H1 (cell line): ENCODE measurements around the gene SIM2. TPM values are rescaled to one million over a fixed set of nuclear protein-coding genes. Genes with fewer than 3 reads are reported as not detected.

Source experiments
- CTCF ChIA-PET: fragments of 300-600 bp; sonication (Branson Sonifier 250); formaldehyde crosslinking; loops from one replicate; lab custom pipeline; 2021; ENCODE audit not compliant: partially characterized antibody; lab: Charles Lee
- POLR2A ChIA-PET: fragments of 300-600 bp; sonication (Branson Sonifier 250); formaldehyde crosslinking; loops from one replicate; lab custom pipeline; 2021; ENCODE audit warnings: inconsistent platforms; ENCODE audit not compliant: partially characterized antibody; lab: Charles Lee
- DNase-seq, 2 experiments: peaks; one replicate each; pipeline versions ENCODE4 v3.0.0 to v3.0.0-alpha.2; 2010 to 2022; ENCODE audit warnings: low spot score in 2 of 2, low read depth in 1 of 2, mixed read lengths in 1 of 2
- FAIRE-seq: peaks from 2 replicates; lab custom pipeline; 2011; peaks lifted over from hg19 to GRCh38; lab: Jason Lieb, UNC
- H2AFZ ChIP-seq: 2 replicates; pipeline ENCODE4 v1.8.1; 2012; ENCODE audit warnings: low read length, inconsistent platforms
- H2AK5ac ChIP-seq: 2 replicates; pipeline ENCODE4 v1.6.1; 2013; ENCODE audit warnings: low read depth, low read length
- H2BK120ac ChIP-seq: replicated peaks from 2 replicates; pipeline ENCODE3; 2013; ENCODE audit warnings: low read depth, low read length, inconsistent platforms
- H2BK12ac ChIP-seq: 2 replicates; pipeline ENCODE4 v1.6.1; 2013; ENCODE audit warnings: low read depth, low read length
- H2BK15ac ChIP-seq: 2 replicates; pipeline ENCODE4 v1.6.1; 2013; ENCODE audit warnings: low read length
- H2BK20ac ChIP-seq: 2 replicates; pipeline ENCODE4 v1.6.1; 2013; ENCODE audit warnings: low read length
- H2BK5ac ChIP-seq: 2 replicates; pipeline ENCODE4 v1.6.1; 2013; ENCODE audit warnings: low read depth, low read length
- H3K14ac ChIP-seq: 2 replicates; pipeline ENCODE4 v1.6.1; 2013; ENCODE audit warnings: inconsistent platforms; ENCODE audit not compliant: insufficient read length
- H3K18ac ChIP-seq: 2 replicates; pipeline ENCODE4 v1.6.1; 2013; ENCODE audit warnings: low read length; ENCODE audit errors: extremely low read depth
- H3K23ac ChIP-seq: 2 replicates; pipeline ENCODE4 v1.6.1; 2013; ENCODE audit warnings: inconsistent platforms; ENCODE audit not compliant: insufficient read length
- H3K23me2 ChIP-seq: 2 replicates; pipeline ENCODE4 v1.6.1; 2013; ENCODE audit warnings: low read depth, low read length
- H3K27ac ChIP-seq: 2 replicates; pipeline ENCODE4 v1.6.1; 2011; ENCODE audit warnings: low read depth, low read length, inconsistent platforms
- H3K27me3 ChIP-seq, 4 experiments: replicated peaks in 1 of 4; 1 replicate in 1 of 4; 2 replicates in 3 of 4; pipeline versions ENCODE4 v1.6.1 to v1.8.1; 2011 to 2013; ENCODE audit warnings: low read length in 3 of 4, mild to moderate bottlenecking in 3 of 4, inconsistent platforms in 2 of 4, mixed read lengths in 2 of 4, moderate library complexity in 1 of 4; ENCODE audit not compliant: control insufficient read depth in 3 of 4, insufficient read depth in 3 of 4; ENCODE audit errors: extremely low read depth in 1 of 4
- H3K36me3 ChIP-seq, 4 experiments: 2 replicates each; pipeline versions ENCODE4 v1.6.1 to v1.8.1; 2011 to 2013; ENCODE audit warnings: mild to moderate bottlenecking in 4 of 4, low read length in 3 of 4, moderate library complexity in 2 of 4, control low read depth in 1 of 4, inconsistent platforms in 1 of 4; ENCODE audit not compliant: insufficient read depth in 4 of 4, control insufficient read depth in 2 of 4
- H3K4ac ChIP-seq: replicated peaks from 2 replicates; pipeline ENCODE3; 2013; ENCODE audit warnings: low read length, low read depth, mixed read lengths, inconsistent platforms; ENCODE audit not compliant: insufficient read length
- H3K4me1 ChIP-seq, 4 experiments: replicated peaks in 1 of 4; 1 replicate in 1 of 4; 2 replicates in 3 of 4; pipeline versions ENCODE4 v1.6.1 to v1.8.1; 2011 to 2013; ENCODE audit warnings: low read length in 3 of 4, inconsistent platforms in 2 of 4, mixed read lengths in 1 of 4; ENCODE audit not compliant: insufficient read depth in 4 of 4, control insufficient read depth in 3 of 4
- H3K4me2 ChIP-seq, 2 experiments: 2 replicates each; pipeline versions ENCODE4 v1.6.1 to v1.8.1; 2011 to 2013; ENCODE audit warnings: low read depth in 2 of 2, low read length in 2 of 2, control low read depth in 1 of 2, inconsistent platforms in 1 of 2, mild to moderate bottlenecking in 1 of 2; ENCODE audit not compliant: insufficient read depth in 1 of 2
- H3K4me3 ChIP-seq, 4 experiments: fragments of 200-600, 300-600 bp in 1 of 4; sonication (generic), shearing (Covaris generic), sonication (Bioruptor Twin) in 1 of 4; 2 replicates each; pipeline versions ENCODE4 v1.5.1 to v1.8.1; 2011 to 2016; ENCODE audit warnings: low read length in 4 of 4, low read depth in 3 of 4, control low read depth in 2 of 4, inconsistent platforms in 2 of 4, mild to moderate bottlenecking in 2 of 4, mixed read lengths in 1 of 4, moderate library complexity in 1 of 4; ENCODE audit not compliant: insufficient read depth in 2 of 4; ENCODE audit errors: extremely low read depth in 1 of 4
- H3K56ac ChIP-seq: replicated peaks from 2 replicates; pipeline ENCODE3; 2013; ENCODE audit warnings: low read depth, mild to moderate bottlenecking, mixed read lengths, low read length, inconsistent platforms; ENCODE audit not compliant: insufficient read length
- H3K79me1 ChIP-seq: 2 replicates; pipeline ENCODE4 v1.6.1; 2013; ENCODE audit warnings: low read depth, low read length, control low read depth
- H3K79me2 ChIP-seq, 2 experiments: 2 replicates each; pipeline versions ENCODE4 v1.6.1 to v1.8.1; 2012 to 2013; ENCODE audit warnings: low read length in 2 of 2, mild to moderate bottlenecking in 2 of 2, inconsistent platforms in 1 of 2; ENCODE audit not compliant: insufficient read depth in 2 of 2, control insufficient read depth in 1 of 2
- H3K9ac ChIP-seq, 4 experiments: replicated peaks in 1 of 4; 1 replicate in 1 of 4; 2 replicates in 3 of 4; pipeline versions ENCODE4 v1.6.1 to v1.8.1; 2011 to 2013; ENCODE audit warnings: low read depth in 3 of 4, low read length in 3 of 4, control low read depth in 2 of 4, mild to moderate bottlenecking in 2 of 4, moderate library complexity in 2 of 4, inconsistent platforms in 1 of 4; ENCODE audit errors: extremely low read depth in 1 of 4
- H3K9me3 ChIP-seq, 2 experiments: 2 replicates each; pipeline versions ENCODE4 v1.6.1 to v1.8.1; 2012 to 2013; ENCODE audit warnings: mild to moderate bottlenecking in 2 of 2, moderate library complexity in 2 of 2, control low read depth in 1 of 2, inconsistent platforms in 1 of 2, low read depth in 1 of 2, low read length in 1 of 2, mixed read lengths in 1 of 2; ENCODE audit not compliant: insufficient read depth in 2 of 2
- H4K20me1 ChIP-seq, 2 experiments: replicated peaks in 1 of 2; 2 replicates each; pipeline versions ENCODE3 to v1.8.1; 2011 to 2013; ENCODE audit warnings: inconsistent platforms in 2 of 2, low read length in 2 of 2, mild to moderate bottlenecking in 1 of 2; ENCODE audit not compliant: insufficient read depth in 2 of 2, control insufficient read depth in 1 of 2
- H4K5ac ChIP-seq: 2 replicates; pipeline ENCODE4 v1.6.1; 2013; ENCODE audit warnings: low read length, low read depth, mixed read lengths, inconsistent platforms; ENCODE audit not compliant: insufficient read length
- H4K8ac ChIP-seq: 2 replicates; pipeline ENCODE4 v1.8.0; 2013; ENCODE audit warnings: mild to moderate bottlenecking, moderate library complexity, low read length, inconsistent platforms; ENCODE audit not compliant: insufficient read depth; ENCODE audit errors: extremely low read depth
- H4K91ac ChIP-seq: replicated peaks from 2 replicates; pipeline ENCODE3; 2013; ENCODE audit warnings: low read length, mixed read lengths, inconsistent platforms; ENCODE audit not compliant: insufficient read length
- CBX8 ChIP-seq: fragments of 300-800, 300-1000 bp; sonication (generic); IDR thresholded peaks from 2 replicates; pipeline ENCODE4 v1.7.1; 2016; ENCODE audit warnings: low read depth, low read length, borderline replicate concordance
- WGBS, 2 experiments: shearing (Covaris generic) in 1 of 2; methylation state at CpG; one replicate each; pipeline versions ENCODE4 v1.1.6 to v1.1.7; 2013 to 2015; ENCODE audit warnings: low lambda C conversion rate in 2 of 2, mixed read lengths in 2 of 2, inconsistent platforms in 1 of 2, low coverage in 1 of 2, missing lambda C conversion rate in 1 of 2; ENCODE audit not compliant: insufficient replicate concordance in 2 of 2, insufficient coverage in 1 of 2, insufficient read length in 1 of 2; ENCODE audit errors: extremely low coverage in 1 of 2, missing lambda C conversion rate in 1 of 2; 5-methylcytosine and 5-hydroxymethylcytosine counted together
- polyA plus RNA-seq, 7 experiments: library from polyadenylated mRNA; depleted of rRNA in 3 of 7; stranded (reverse) in 5 of 7; unstranded in 2 of 7; fragments of >200 nt in 5 of 7; fragments of 200-250 nt in 2 of 7; gene quantifications; 1 replicate in 5 of 7; 2 replicates in 1 of 7; 4 replicates in 1 of 7; pipeline versions ENCODE4 v1.2.1 to v1.2.3, GENCODE V29; 2011 to 2013; ENCODE audit warnings: missing spikeins in 2 of 7, mixed read lengths in 2 of 7
- total RNA-seq: library from RNA; stranded (reverse); fragmentation: NEBNext Ultra II Directional; extraction: Animal tissue kit (Norgen Biotek cat#: 25700); gene quantifications from 2 replicates; pipeline ENCODE4 v1.2.1, GENCODE V29; 2021

The SIM2 gene
- total and polyA plus RNA-seq, 2 of the 8 experiments (the other 6 are each of a cell fraction or from before 2014, with no cell fraction given), result 0.05 to 0.26 TPM

- H2AK5ac ChIP-seq, result no peak overlapping the region
- H3K4me2 ChIP-seq, result peak overlapping the region in 1 of 2 experiments; percentile 55; a peak in 1 of 4 replicates
- no peak overlapping the region for H2BK20ac ChIP-seq
- no peak overlapping the region for H3K18ac ChIP-seq
- H4K91ac ChIP-seq, result no peak overlapping the region
- H2BK120ac ChIP-seq, result no peak overlapping the region
- H2BK15ac ChIP-seq, result no peak overlapping the region
- H2BK5ac ChIP-seq, result no peak overlapping the region
- peaks cover 16 to 23% of the 10 kb centered on the region in 2 experiments for H4K20me1 ChIP-seq
- 0 out of 8 replicates have a peak overlapping the region, but pooled peaks of 1 of the 4 experiments have one; percentile 54 for H3K4me3 ChIP-seq
- H3K9ac ChIP-seq, result no peak overlapping the region
- CTCF ChIA-PET, result interaction anchor here (0.7 to 6.8 kb wide), 15 partner anchors 11 to 235 kb away, joined by 3 to 40 read pairs (median 4); no protein-coding TSS in a partner anchor
- H3K4ac ChIP-seq, result no peak overlapping the region
- 17% methylated on average over 18 of the region's 18 CpGs; no CpG with 5 or more reads in 1 of the 2 experiments for WGBS, 2 experiments
- no peak overlapping the region for H2AFZ ChIP-seq
- H3K23me2 ChIP-seq, result no peaks in the 10 kb centered on the region; the same call in 1 of the 2 replicates
- H2BK12ac ChIP-seq, result no peak overlapping the region
- peaks cover 5 to 19% (median 10%) of the 10 kb centered on the region in 4 experiments; a peak in 6 of 7 replicates for H3K4me1 ChIP-seq
- H3K79me2 ChIP-seq, result no peaks in the 10 kb centered on the region
- no peaks in the 10 kb centered on the region for H3K36me3 ChIP-seq
- DNase-seq, result no peak
- H3K23ac ChIP-seq, result no peak overlapping the region
- POLR2A ChIA-PET, result interaction anchor here (1.4 to 2.5 kb wide), 3 partner anchors 10 to 19 kb away, joined by 3 to 12 read pairs (median 11); no protein-coding TSS in a partner anchor
- peaks cover 72 to 75% (median 75%) of the 10 kb centered on the region in 4 experiments for H3K27me3 ChIP-seq
- H3K27ac ChIP-seq, result no peak overlapping the region
- no peak overlapping the region for H3K14ac ChIP-seq
- H4K8ac ChIP-seq, result no peak overlapping the region
- peak; percentile 66 for FAIRE-seq
- H4K5ac ChIP-seq, result no peak overlapping the region
- H3K9me3 ChIP-seq, result no peaks in the 10 kb centered on the region
- H3K56ac ChIP-seq, result no peak overlapping the region
- no peaks in the 10 kb centered on the region for H3K79me1 ChIP-seq
- TF ChIP-seq CBX8, result peak; percentile 82; the same call in 1 of the 2 replicates
Measured at GRCh38 chr21:36691555-36692041, 7.3 kb upstream of the SIM2 start.
